ENCODE results near the gene C16orf92.
"Not testable (repeated sequence)": the region's sequence is repeated elsewhere in the genome, so short reads cannot be mapped to it uniquely, and the experiment has no call there.

Gene C16orf92

GRCh38 chr16:30005341-30006094, 17.5 kb upstream of the C16orf92 start:
- no peak for DNase-seq

- no peak for DNase-seq
Measured at GRCh38 chr16:30006095-30006473, 16.9 kb upstream of the C16orf92 start.

GRCh38 chr16:30006659-30007377, 16.2 kb upstream of the C16orf92 start:
- DNase-seq, result no peak

GRCh38 chr16:30007378-30007895, 15.6 kb upstream of the C16orf92 start:
- no peak for DNase-seq

GRCh38 chr16:30009085-30009862, 13.7 kb upstream of the C16orf92 start:
- DNase-seq, result no peak

- DNase-seq, result no peak
Measured at GRCh38 chr16:30009990-30010843, 12.8 kb upstream of the C16orf92 start.

GRCh38 chr16:30010844-30011713, 11.9 kb upstream of the C16orf92 start, which contains the start of gene DOC2A:
TSS of gene DOC2A (minus strand) at chr16:30011027. CDS start at chr16:30010222, 805 bp downstream.
- peak; percentile 4 for DNase-seq

GRCh38 chr16:30011714-30012504, 11.1 kb upstream of the C16orf92 start:
- DNase-seq, result no peak

- DNase-seq, result not testable (repeated sequence)
Measured at GRCh38 chr16:30012598-30012997, 10.4 kb upstream of the C16orf92 start.

GRCh38 chr16:30015450-30015849, 7.5 kb upstream of the C16orf92 start:
- not testable (repeated sequence) for DNase-seq

GRCh38 chr16:30016555-30017276, 6.3 kb upstream of the C16orf92 start:
- no peak for DNase-seq

- DNase-seq, result no peak
Measured at GRCh38 chr16:30017277-30017656, 5.7 kb upstream of the C16orf92 start.

- DNase-seq, result not testable (repeated sequence)
Measured at GRCh38 chr16:30017937-30018336, 5.1 kb upstream of the C16orf92 start.

GRCh38 chr16:30018731-30019158, 4.3 kb upstream of the C16orf92 start:
- DNase-seq, result no peak

- no peak for DNase-seq
Measured at GRCh38 chr16:30023586-30023985, 588 bp downstream of the C16orf92 start.

GRCh38 chr16:30024451-30024850, 1.5 kb downstream of the C16orf92 start:
- no peak for DNase-seq

- no peak for DNase-seq
Measured at GRCh38 chr16:30025156-30025555, 2.2 kb downstream of the C16orf92 start.

GRCh38 chr16:30025574-30025973, 2.6 kb downstream of the C16orf92 start:
- DNase-seq, result no peak

- DNase-seq, result no peak
Measured at GRCh38 chr16:30026449-30026848, 3.5 kb downstream of the C16orf92 start.

Measured in NCI-H748 treated with DMSO at 0.1 percent for 48 hours (cell line).